A549 (cell line): ENCODE data around the gene MACROH2A2.

Experiments used
- CEBPB ChIP-seq, 2 experiments: fragments of >200 bp in 1 of 2; sonication (Bioruptor Twin) in 1 of 2; formaldehyde crosslinking in 1 of 2; IDR thresholded peaks; 2 replicates each; pipeline ENCODE4 v1.6.1; 2012 to 2016
- POLR2A ChIP-seq: IDR thresholded peaks from 2 replicates; pipeline ENCODE4 v1.6.1; 2012; ENCODE audit warnings: mild to moderate bottlenecking, low read length
- TF ChIP-seq, protein P1 (sequence below): fragments of >200 bp; sonication (Bioruptor Twin); formaldehyde crosslinking; IDR thresholded peaks from 3 replicates; pipeline ENCODE4 v1.5.1; 2016
- TF ChIP-seq, protein P2 (sequence below): fragments of 150-350 bp; IDR thresholded peaks from 2 replicates; pipeline ENCODE4 v1.6.1; 2014; ENCODE audit warnings: low read depth, mild to moderate bottlenecking, low read length

DNA sequence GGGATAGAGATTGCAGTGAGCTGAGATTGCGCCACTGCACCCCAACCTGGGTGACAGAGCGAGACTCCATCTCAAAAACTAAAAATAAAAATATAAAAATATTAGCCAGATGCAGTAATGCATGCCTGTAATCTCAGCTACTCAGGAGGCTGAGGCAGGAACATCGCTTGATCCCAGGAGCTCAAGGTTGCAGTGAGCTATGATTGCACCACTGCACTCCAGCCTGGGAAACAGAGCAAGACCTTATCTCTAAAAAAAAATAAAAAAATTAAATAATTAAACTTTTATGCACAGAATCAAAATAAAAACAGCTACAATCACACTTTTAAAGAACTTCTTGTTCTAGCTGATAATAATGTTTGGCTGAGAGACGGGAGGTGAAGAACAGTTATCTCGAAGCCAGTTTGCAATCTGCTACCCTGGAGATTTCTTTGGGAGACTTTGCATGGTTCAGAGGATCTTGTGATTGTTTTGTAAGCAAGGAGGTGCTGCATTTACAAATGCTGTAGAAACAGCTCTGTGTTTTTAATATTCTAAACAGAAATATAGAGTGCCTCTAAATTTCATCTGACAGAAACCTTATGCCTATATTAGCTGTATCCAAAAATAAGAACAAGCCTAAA lies 19.9 kb upstream of the MACROH2A2 start:
- TF ChIP-seq, protein P1, sequence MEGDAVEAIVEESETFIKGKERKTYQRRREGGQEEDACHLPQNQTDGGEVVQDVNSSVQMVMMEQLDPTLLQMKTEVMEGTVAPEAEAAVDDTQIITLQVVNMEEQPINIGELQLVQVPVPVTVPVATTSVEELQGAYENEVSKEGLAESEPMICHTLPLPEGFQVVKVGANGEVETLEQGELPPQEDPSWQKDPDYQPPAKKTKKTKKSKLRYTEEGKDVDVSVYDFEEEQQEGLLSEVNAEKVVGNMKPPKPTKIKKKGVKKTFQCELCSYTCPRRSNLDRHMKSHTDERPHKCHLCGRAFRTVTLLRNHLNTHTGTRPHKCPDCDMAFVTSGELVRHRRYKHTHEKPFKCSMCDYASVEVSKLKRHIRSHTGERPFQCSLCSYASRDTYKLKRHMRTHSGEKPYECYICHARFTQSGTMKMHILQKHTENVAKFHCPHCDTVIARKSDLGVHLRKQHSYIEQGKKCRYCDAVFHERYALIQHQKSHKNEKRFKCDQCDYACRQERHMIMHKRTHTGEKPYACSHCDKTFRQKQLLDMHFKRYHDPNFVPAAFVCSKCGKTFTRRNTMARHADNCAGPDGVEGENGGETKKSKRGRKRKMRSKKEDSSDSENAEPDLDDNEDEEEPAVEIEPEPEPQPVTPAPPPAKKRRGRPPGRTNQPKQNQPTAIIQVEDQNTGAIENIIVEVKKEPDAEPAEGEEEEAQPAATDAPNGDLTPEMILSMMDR: no peak
- TF ChIP-seq POLR2A (no peak), CEBPB (IDR thresholded peaks at IDR 0.05) (no peak)
- TF ChIP-seq, protein P2, sequence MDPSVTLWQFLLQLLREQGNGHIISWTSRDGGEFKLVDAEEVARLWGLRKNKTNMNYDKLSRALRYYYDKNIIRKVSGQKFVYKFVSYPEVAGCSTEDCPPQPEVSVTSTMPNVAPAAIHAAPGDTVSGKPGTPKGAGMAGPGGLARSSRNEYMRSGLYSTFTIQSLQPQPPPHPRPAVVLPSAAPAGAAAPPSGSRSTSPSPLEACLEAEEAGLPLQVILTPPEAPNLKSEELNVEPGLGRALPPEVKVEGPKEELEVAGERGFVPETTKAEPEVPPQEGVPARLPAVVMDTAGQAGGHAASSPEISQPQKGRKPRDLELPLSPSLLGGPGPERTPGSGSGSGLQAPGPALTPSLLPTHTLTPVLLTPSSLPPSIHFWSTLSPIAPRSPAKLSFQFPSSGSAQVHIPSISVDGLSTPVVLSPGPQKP: no peak
